ENCODE data around the gene MYZAP.

GRCh38 chr15:57690341-57690966, 98.8 kb downstream of the MYZAP start:
- no peak for TF ChIP-seq CTCF (IDR thresholded peaks at IDR 0.05)
- no peak for TF ChIP-seq YY1 (IDR thresholded peaks at IDR 0.05; ENCODE audit: low read depth)
- TF ChIP-seq TAF1 (IDR thresholded peaks at IDR 0.05; ENCODE audit: borderline replicate concordance, low read depth, low read length) = no peak
- TF ChIP-seq GABPA (IDR thresholded peaks at IDR 0.05; ENCODE audit: low read depth) = no peak
- TF ChIP-seq MEF2A (IDR thresholded peaks at IDR 0.05; ENCODE audit: borderline replicate concordance, low read depth) = no peak
- TF ChIP-seq, protein P1, sequence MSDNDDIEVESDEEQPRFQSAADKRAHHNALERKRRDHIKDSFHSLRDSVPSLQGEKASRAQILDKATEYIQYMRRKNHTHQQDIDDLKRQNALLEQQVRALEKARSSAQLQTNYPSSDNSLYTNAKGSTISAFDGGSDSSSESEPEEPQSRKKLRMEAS (IDR thresholded peaks at IDR 0.05; ENCODE audit: low read depth) = no peak
- no peak for TF ChIP-seq SIN3A (IDR thresholded peaks at IDR 0.05; ENCODE audit: borderline replicate concordance, low read depth, low read length)
- no peak for TF ChIP-seq TEAD4 (IDR thresholded peaks at IDR 0.05; ENCODE audit: borderline replicate concordance, insufficient read depth)
- no peak for TF ChIP-seq RCOR1 (IDR thresholded peaks at IDR 0.05; ENCODE audit: low read length)
- no peak for TF ChIP-seq USF1 (IDR thresholded peaks at IDR 0.05; ENCODE audit: borderline replicate concordance, low read depth)
- TF ChIP-seq POLR2AphosphoS5 (IDR thresholded peaks at IDR 0.05; ENCODE audit: low read depth, low read length) = no peak
- no peak for TF ChIP-seq EP300 (IDR thresholded peaks at IDR 0.05; ENCODE audit: borderline replicate concordance in 1 of 2, low read depth in 1 of 2, low read length in 1 of 2)

All from SK-N-SH (cell line).